ENCODE data around the gene GSTA1.
"Not testable (repeated sequence)": the region's sequence is repeated elsewhere in the genome, so short reads cannot be mapped to it uniquely, and the experiment has no call there.

Gene GSTA1

DNA sequence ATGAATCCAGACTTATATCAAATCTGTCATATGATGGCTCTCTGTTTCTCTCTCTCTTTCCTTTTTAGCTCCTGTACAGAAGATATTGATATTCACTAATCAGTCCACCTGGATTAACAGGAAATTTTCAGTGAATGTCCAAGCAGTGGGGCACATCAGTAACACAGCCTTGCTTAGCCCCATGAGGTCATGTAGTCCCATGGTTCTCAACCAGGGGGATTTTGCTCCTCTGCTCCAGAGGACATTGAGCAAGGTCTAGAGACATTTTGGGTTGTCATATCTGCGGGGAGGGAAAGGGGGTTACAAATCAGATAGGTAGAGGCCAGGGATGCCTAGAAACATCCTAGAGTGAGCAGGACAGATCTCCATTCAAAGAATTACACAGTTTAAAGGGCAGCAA is 810 bp downstream of the GSTA1 start:
- no peak for DNase-seq

- DNase-seq, result no peak
Observed at GRCh38 chr6:52801188-52801841, 2.3 kb downstream of the GSTA1 start.

- not testable (repeated sequence) for DNase-seq
Observed at GRCh38 chr6:52799272-52799671, 4.3 kb downstream of the GSTA1 start.

DNA sequence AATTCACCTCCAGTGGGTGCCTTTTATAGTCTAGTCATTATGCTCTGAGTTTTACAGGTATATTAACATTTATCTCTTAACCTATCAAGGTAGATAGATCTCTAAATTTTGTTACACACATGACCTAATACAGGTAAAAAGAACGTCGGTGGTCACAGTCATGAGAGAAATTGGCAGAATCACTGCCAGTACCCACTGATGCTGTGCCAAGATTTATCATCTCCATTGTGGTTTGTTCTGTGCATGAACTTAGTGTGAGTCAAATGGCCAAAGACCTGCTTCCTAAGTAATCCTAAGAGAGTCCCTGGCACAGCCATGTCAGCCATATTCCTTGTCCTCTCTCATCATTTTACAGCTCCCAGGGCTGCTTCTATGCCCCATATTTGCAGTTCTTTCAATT is 9.2 kb downstream of the GSTA1 start:
- not testable (repeated sequence) for DNase-seq

DNA sequence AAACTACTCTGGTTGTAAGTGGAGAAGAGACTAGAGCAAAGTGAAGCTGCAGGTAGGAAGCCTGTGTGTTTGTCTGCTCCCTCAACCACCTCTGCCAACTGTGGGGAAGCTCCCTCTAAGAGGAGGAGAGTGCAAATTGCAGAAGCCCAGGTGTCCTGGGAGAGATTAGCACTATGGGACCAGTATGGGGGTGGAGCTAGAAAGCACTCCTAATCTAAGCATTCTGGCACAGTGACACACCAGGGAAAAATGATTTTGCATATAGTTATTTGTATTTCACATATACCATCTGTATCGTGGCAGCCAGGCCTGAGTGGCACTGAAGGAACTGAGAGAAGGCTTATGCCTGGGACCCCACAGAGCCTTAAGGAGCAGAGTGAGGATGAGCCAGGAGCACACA is 12.8 kb downstream of the GSTA1 start:
- no peak for DNase-seq

DNA sequence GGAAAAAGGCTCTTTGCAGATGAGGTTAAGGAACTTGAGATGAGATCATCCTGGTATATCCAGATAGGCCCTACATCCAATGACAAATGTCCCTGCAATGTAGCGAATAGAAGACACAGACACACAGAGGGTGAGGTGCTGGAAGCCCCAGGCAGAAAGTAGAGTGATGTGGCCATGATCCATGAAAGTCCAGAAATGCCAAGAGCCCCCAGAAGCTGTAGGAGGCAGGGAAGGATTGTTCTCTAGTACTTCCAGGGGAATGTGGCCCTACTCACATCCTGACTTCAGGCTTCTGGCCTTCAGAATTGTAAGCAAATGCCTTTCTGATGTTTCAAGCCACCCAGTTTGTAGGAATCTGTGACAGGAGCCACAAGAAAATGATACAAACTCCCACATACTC is 14.0 kb downstream of the GSTA1 start:
- DNase-seq, result not testable (repeated sequence)

- no peak for DNase-seq
Observed at GRCh38 chr6:52788478-52788877, 15.1 kb downstream of the GSTA1 start.

DNA sequence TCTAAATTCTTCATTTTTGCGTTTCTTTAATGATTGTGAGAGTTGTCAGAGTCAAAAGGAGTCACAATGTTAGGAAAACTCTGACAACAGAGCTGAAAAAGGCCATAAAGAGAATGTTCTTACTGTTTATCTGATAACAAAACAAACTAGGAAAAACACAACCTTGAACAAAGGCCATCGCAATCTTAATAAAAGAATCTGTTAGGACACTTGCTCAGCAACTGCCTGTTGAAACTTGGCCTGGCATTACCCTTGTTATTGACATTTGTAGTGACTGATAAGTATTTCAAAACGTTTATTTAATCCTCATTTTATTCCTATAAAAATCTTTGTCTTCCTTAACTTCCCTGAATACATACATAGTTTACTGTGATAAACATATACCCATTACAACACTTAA is 15.7 kb downstream of the GSTA1 start:
- no peak for DNase-seq

DNA sequence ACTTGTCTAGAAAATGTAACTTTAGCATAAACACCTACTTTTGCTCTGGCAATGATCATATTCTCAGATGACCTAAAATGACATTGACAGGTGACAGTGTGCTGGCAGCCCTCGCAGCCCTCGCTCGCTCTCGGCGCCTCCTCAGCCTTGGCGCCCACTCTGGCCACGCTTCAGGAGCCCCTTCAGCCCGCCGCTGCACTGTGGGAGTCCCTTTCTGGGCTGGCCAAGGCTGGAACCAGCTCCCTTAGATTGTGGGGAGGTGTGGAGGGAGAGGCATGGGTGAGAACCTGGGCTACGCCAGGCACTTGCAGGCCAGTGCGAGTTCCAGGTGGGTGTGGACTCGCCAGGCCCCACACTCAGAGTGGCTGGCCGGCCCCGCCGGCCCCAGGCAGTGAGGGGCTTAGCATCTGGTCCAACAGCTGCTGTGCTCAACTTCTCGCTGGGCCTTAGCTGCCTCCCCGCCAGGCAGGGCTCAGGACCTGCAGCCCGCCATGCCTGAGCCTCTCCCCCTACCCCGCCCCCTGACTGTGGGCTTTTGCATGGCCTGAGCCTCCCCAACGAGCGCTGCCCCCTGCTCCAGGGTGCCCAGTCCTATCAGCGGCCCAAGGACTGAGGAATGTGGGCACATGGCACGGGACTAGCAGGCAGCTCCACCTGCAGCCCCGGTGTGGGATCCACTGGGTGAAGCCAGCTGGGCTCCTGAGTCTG is 17.2 kb downstream of the GSTA1 start:
- DNase-seq, result no peak

GRCh38 chr6:52782696-52783274 is 20.8 kb downstream of the GSTA1 start:
- not testable (repeated sequence) for DNase-seq

- DNase-seq, result not testable (repeated sequence)
Observed at GRCh38 chr6:52782209-52782608, 21.4 kb downstream of the GSTA1 start.

- DNase-seq, result no peak
Observed at GRCh38 chr6:52779237-52779636, 24.4 kb downstream of the GSTA1 start.

GRCh38 chr6:52776711-52777351 is 26.8 kb downstream of the GSTA1 start:
- not testable (repeated sequence) for DNase-seq

DNA sequence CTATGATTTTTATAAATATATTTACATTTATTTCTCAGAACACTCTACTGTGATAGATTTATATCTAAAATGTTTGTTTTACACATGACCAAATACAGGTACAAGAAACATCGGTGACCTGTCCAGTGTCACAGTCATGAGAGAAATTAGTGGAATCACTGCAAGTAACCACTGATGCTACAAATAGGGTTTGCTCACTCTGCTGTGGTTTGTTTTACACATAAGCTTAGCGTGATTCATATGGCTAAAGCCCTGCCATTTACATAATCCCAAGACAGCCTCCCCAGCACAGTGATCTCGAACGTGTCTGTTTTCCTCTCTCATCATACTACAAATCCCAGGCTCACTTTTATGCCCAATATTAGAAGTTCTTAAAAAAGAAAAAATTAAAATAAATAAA is 34.2 kb downstream of the GSTA1 start:
- DNase-seq, result not testable (repeated sequence)

GRCh38 chr6:52767658-52768057 is 36.0 kb downstream of the GSTA1 start:
- not testable (repeated sequence) for DNase-seq

- not testable (repeated sequence) for DNase-seq
Observed at GRCh38 chr6:52763322-52763916, 40.2 kb downstream of the GSTA1 start, which contains the start of gene GSTA2. Gene GSTA2, minus strand, starts transcription at chr6:52763475. Its CDS starts 5,528 bp downstream, at chr6:52757947.

DNA sequence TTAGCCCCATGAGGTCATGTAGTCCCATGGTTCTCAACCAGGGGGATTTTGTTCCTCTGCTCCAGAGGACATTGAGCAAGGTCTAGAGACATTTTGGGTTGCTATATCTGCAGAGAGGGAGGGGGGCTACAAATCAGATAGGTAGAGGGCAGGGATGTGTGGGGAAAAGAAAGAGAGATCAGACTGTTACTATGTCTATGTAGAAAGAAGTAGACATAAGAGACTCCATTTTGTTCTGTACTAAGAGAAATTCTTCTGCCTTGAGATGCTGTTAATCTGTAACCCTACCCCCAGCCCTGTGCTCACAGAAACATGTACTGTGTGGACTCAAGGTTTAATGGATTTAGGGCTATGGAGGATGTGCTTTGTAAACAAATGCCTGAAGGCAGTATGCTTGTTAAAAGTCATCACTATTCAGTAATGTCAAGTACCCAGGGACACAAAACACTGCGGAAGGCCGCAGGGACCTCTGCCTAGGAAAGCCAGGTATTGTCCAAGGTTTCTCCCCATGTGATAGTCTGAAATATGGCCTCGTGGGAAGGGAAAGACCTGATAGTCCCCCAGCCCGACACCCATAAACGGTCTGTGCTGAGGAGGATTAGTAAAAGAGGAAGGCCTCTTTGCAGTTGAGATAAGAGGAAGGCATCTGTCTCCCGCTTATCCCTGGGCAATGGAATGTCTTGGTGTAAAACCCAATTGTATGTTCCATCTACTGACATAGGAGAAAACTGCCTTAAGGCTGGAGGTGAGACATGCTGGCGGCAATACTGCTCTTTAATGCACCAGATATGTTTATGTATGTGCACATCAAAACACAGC is 41.7 kb downstream of the GSTA1 start:
- DNase-seq, result not testable (repeated sequence)

GRCh38 chr6:52760105-52760765 is 43.4 kb downstream of the GSTA1 start:
- no peak for DNase-seq

DNA sequence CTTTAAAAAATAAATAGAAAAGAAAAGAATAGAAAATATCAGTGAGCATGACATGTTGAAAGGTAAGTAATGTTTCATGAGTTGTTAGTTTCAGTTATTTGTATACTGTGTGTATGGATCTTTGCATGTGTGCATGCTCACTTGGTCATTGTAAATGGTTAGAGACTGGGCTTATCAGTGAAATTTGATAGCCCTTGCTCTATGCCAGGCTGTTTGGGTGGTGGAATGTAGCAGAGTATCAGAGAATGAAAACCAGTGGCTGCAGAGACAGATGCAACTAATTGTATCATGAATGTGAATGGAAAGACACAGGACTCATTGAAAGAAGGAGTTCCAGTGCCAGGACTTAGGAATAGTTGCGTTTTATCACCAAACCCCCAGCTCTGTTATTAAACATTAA is 44.5 kb downstream of the GSTA1 start:
- no peak for DNase-seq

DNA sequence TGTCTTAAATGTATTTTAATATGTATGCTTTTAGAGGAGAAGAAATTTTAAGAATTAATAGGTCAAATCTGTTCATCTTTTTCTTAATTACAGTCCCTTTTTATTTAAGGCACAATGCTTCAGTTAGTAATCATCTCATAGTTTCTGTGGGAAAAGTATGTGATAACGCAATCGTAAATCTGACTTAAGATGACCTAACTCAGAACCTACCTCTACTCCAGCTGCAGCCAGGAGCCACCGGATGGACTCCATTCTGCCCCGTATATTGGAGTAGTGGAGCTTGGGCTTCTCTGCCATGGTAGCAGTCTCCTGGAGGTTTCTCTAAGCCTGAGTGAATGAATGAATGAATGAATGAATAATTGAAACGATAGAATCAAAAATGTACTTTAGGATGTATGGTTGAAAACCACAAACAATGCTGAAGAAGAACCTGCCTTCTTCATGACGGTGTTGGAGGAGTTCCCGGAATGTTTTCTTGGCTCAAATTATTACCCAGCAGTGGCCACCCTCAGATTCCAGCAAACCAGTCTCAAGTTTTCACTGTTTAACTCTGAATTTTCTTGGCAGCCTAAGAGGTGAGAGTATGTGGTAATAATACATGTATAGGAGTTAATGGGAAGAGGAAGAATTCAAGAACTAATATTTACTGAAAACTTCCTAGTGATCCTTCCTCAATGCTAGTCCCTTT is 45.8 kb downstream of the GSTA1 start:
- not testable (repeated sequence) for DNase-seq

GRCh38 chr6:52754443-52754842 is 49.2 kb downstream of the GSTA1 start:
- no peak for DNase-seq

Measured in CD4-positive, alpha-beta T cell treated with Interleukin-21 for 1 hour (primary cell).